Middle frontal gyrus (tissue), 1 donor: ENCODE data around the gene SMIM45.

Experiments
- DNase-seq: peaks from one replicate; pipeline ENCODE4 v3.0.0-alpha.2; 2015; ENCODE audit warnings: low spot score; ENCODE audit errors: extremely low spot score

The SMIM45 gene

GRCh38 chr22:41998361-41999261, 46.7 kb downstream of the SMIM45 start, which contains the start of gene WBP2NL:
TSS of gene WBP2NL (plus strand) at chr22:41998788. CDS start at chr22:41998819, 31 bp downstream.
- DNase-seq, result peak; percentile 60

- DNase-seq, result no peak
These were observed 48.5 kb downstream of the SMIM45 start for GRCh38 chr22:42000466-42000865.

- DNase-seq, result no peak
These were observed 49.2 kb downstream of the SMIM45 start for GRCh38 chr22:42001121-42001520.

- no peak for DNase-seq
These were observed 49.8 kb downstream of the SMIM45 start for GRCh38 chr22:42001706-42002105.

- no peak for DNase-seq
These were observed 56.0 kb downstream of the SMIM45 start for GRCh38 chr22:42007922-42008321.
